GM12878 (cell line): Measurements from ENCODE around the gene SOST. TPM values are rescaled to one million over a fixed set of nuclear protein-coding genes. Genes with fewer than 3 reads are reported as not detected.

ENCODE experiments used
- ATAC-seq: fragments of 200-7000 bp; cut with Tn5 transposase; 3 replicates; pipeline ENCODE4 v1.9.1; 2020; ENCODE audit warnings: mild to moderate bottlenecking, moderate library complexity
- BruUV-seq: library from RNA; stranded (reverse); fragments of 400-500 nt; replicated peaks from 2 replicates; lab custom pipeline; 2021; lab: Mats Ljungman, UMichigan
- CTCF ChIA-PET: fragments of 300-600 bp; sonication (Branson Sonifier 250); formaldehyde crosslinking; extraction: SDS; loops from one replicate; lab custom pipeline; 2021; ENCODE audit warnings: inconsistent platforms; lab: Yijun Ruan, JAX
- POLR2A ChIA-PET: fragments of 350-600 bp; formaldehyde crosslinking; extraction: SDS; loops from one replicate; lab custom pipeline; 2021; ENCODE audit warnings: inconsistent platforms; lab: Charles Lee
- RAD21 ChIA-PET: fragments of 300-600 bp; sonication (Branson Sonifier 250); formaldehyde crosslinking; loops from one replicate; lab custom pipeline; 2023; ENCODE audit warnings: antibody characterized with exemption; ENCODE audit not compliant: unreplicated experiment; lab: Charles Lee
- SMC1A ChIA-PET: fragments of 300-600 bp; sonication (Branson Sonifier 250); formaldehyde crosslinking; loops from one replicate; lab custom pipeline; 2023; ENCODE audit not compliant: unreplicated experiment, uncharacterized antibody; lab: Charles Lee
- DNase-seq: peaks from one replicate; pipeline ENCODE4 v3.0.0-alpha.2; 2011; ENCODE audit warnings: low read depth, low spot score
- FAIRE-seq: peaks from 3 replicates; lab custom pipeline; 2011; peaks lifted over from hg19 to GRCh38; lab: Jason Lieb, UNC
- H2AFZ ChIP-seq: 2 replicates; pipeline ENCODE4 v1.6.0; 2011; ENCODE audit warnings: low read depth, low read length, control low read depth; ENCODE audit not compliant: control insufficient read depth
- H3K27ac ChIP-seq: 2 replicates; pipeline ENCODE4 v1.5.1; 2011; ENCODE audit warnings: control low read depth; ENCODE audit not compliant: control insufficient read depth, insufficient read depth
- H3K27me3 ChIP-seq, 2 experiments: replicated peaks in 1 of 2; 2 replicates each; pipeline versions ENCODE4 v1.6.0 to v1.6.1; 2011; ENCODE audit warnings: low read length in 1 of 2; ENCODE audit not compliant: control insufficient read depth in 2 of 2, insufficient read depth in 2 of 2
- H3K36me3 ChIP-seq, 2 experiments: 2 replicates each; pipeline ENCODE4 v1.5.1; 2011; ENCODE audit warnings: low read length in 1 of 2; ENCODE audit not compliant: control insufficient read depth in 2 of 2, insufficient read depth in 2 of 2
- H3K4me1 ChIP-seq: 2 replicates; pipeline ENCODE4 v1.6.1; 2011; ENCODE audit warnings: mild to moderate bottlenecking, low read length, moderate library complexity, mixed read lengths; ENCODE audit not compliant: control insufficient read depth, insufficient read depth
- H3K4me2 ChIP-seq: 2 replicates; pipeline ENCODE4 v1.6.0; 2011; ENCODE audit warnings: control low read depth; ENCODE audit not compliant: control insufficient read depth, insufficient read depth
- H3K4me3 ChIP-seq: fragments of 200-600 bp; sonication (generic); 2 replicates; pipeline ENCODE4 v1.5.1; 2016
- H3K79me2 ChIP-seq: 2 replicates; pipeline ENCODE4 v1.6.0; 2011; ENCODE audit warnings: low read length; ENCODE audit not compliant: control insufficient read depth, insufficient read depth
- H3K9ac ChIP-seq: 2 replicates; pipeline ENCODE4 v1.8.0; 2011; ENCODE audit warnings: low read length, control low read depth, mixed read lengths; ENCODE audit not compliant: control insufficient read depth, insufficient read depth
- H3K9me3 ChIP-seq: replicated peaks from 3 replicates; pipeline ENCODE4 v1.5.1; 2011; ENCODE audit warnings: mild to moderate bottlenecking, low read length; ENCODE audit not compliant: control insufficient read depth, insufficient read depth
- H4K20me1 ChIP-seq: 2 replicates; pipeline ENCODE4 v1.6.0; 2011; ENCODE audit not compliant: control insufficient read depth, insufficient read depth
- EP300 ChIP-seq, 2 experiments: fragments of 150-350 bp in 1 of 2; IDR thresholded peaks; 2 replicates each; pipeline ENCODE4 v1.6.1; 2011 to 2012; ENCODE audit warnings: low read depth in 2 of 2, low read length in 2 of 2, borderline replicate concordance in 1 of 2, improper control_type of control experiment in 1 of 2, inconsistent platforms in 1 of 2; ENCODE audit not compliant: control insufficient read depth in 1 of 2
- WRNIP1 ChIP-seq: IDR thresholded peaks from 2 replicates; pipeline ENCODE4 v1.6.1; 2011; ENCODE audit warnings: low read depth, low read length, improper control_type of control experiment, borderline replicate concordance
- WGBS: methylation state at CpG from one replicate; pipeline ENCODE4 v1.1.6; 2016; ENCODE audit warnings: low lambda C conversion rate; ENCODE audit not compliant: insufficient replicate concordance, insufficient coverage; ENCODE audit errors: missing lambda C conversion rate; 5-methylcytosine and 5-hydroxymethylcytosine counted together
- in situ Hi-C: fragments of 300-500 bp; cut with MboI; formaldehyde crosslinking; loops from 9 replicates; pipeline ENCODE4 v1.14.3; 2018; ENCODE audit warnings: mixed read lengths
- intact Hi-C: fragments of 100-400 bp; cut with micrococcal nuclease; formaldehyde crosslinking; loops from one replicate; pipeline ENCODE4 v1.14.2; 2022; ENCODE audit not compliant: unreplicated experiment
- polyA plus RNA-seq, 11 experiments: library from polyadenylated mRNA; depleted of rRNA in 4 of 11; unstranded in 6 of 11; stranded (reverse) in 5 of 11; fragments of >200 nt; fragmentation: Nextera tagmentation in 4 of 11; fragmentation: Illumina TruSeq in 1 of 11; extraction: Ambion mirVana in 4 of 11; extraction: Trizol in 1 of 11; gene quantifications; 1 replicate in 1 of 11; 2 replicates in 10 of 11; pipeline versions ENCODE4 v1.2.1 to v1.2.3, GENCODE V29; 2011 to 2016; ENCODE audit warnings: inconsistent platforms in 2 of 11, missing spikeins in 2 of 11, low read depth in 1 of 11
- total RNA-seq, 4 experiments: library from RNA; depleted of rRNA in 3 of 4; stranded (reverse); fragments of >200 nt in 3 of 4; fragmentation: Illumina TruSeq in 1 of 4; extraction: Trizol in 1 of 4; gene quantifications; 2 replicates each; pipeline versions ENCODE4 v1.2.1 to v1.2.3, GENCODE V29; 2013 to 2021
- TF ChIP-seq, protein P1 (sequence below): fragments of 450-650 bp; formaldehyde crosslinking; IDR thresholded peaks from 2 replicates; pipeline ENCODE4 v1.5.0; 2022; ENCODE audit warnings: mild to moderate bottlenecking, missing genetic modification characterization
- TF ChIP-seq, protein P2 (sequence below): fragments of 450-650 bp; IDR thresholded peaks from 2 replicates; pipeline ENCODE4 v1.6.1; 2017; ENCODE audit warnings: borderline replicate concordance
- TF ChIP-seq, protein P3 (sequence below): fragments of 450-650 bp; IDR thresholded peaks from 2 replicates; pipeline ENCODE4 v1.6.1; 2017; ENCODE audit warnings: mild to moderate bottlenecking, moderate library complexity

Gene SOST
- total and polyA plus RNA-seq, 10 of the 15 experiments (the other 5 are each of a cell fraction or from before 2014, with no cell fraction given), result not detected

DNA sequence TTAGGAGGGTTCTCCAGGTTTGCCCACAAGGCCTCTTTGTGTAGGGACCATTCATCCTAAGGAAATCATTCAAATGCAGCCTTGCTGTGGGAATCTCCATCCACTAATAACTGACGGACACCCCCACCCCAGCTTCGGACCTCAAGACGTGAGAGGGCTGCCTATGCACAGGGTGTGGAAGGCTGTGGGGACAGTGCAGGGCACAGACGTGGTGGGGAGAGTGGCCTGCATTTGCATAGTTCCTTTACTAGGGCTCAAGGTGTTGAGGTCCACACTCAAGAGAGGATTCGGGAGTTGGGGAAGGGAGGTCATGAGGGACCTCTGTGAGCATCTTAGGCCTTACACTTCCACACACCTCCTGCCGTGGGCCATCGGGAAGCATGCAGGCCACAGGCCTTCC, 10.4 kb upstream of the SOST start:
- FAIRE-seq (no peak), ATAC-seq (no peak), DNase-seq (no peak)
- Histone ChIP-seq H3K27ac (no peak overlapping the region), H4K20me1 (no peaks in the 10 kb centered on the region), H3K27me3 (no peaks in the 10 kb centered on the region; a peak in 1 of 4 replicates), H3K9ac (no peak overlapping the region), H3K4me2 (peak overlapping the region; percentile 54; the same call in 1 of the 2 replicates), H3K9me3 (no peaks in the 10 kb centered on the region), H3K4me3 (no peak overlapping the region), H2AFZ (no peak overlapping the region), H3K4me1 (peaks cover 7% of the 10 kb centered on the region), H3K36me3 (no peaks in the 10 kb centered on the region; a peak in 1 of 4 replicates), H3K79me2 (no peaks in the 10 kb centered on the region)
- ChIA-PET SMC1A (interaction anchor here (3.9 kb wide), 1 partner anchor 75 kb away, joined by 40 read pairs; no protein-coding TSS in a partner anchor), RAD21 (interaction anchor here (3.8 kb wide), 1 partner anchor 75 kb away, joined by 14 read pairs; no protein-coding TSS in a partner anchor), CTCF (interaction anchor here (14.6 kb wide), 1 partner anchor 71 kb away, joined by 515 read pairs; no protein-coding TSS in a partner anchor), POLR2A (no interaction called here)
- WGBS, result 86% methylated on average over 7 of the region's 7 CpGs
- intact Hi-C loops, result no loop called here
- TF ChIP-seq EP300 (IDR thresholded peaks at IDR 0.05; ENCODE audit: borderline replicate concordance in 1 of 2, control insufficient read depth in 1 of 2, low read depth in 2 of 2, low read length in 2 of 2) (no peak), WRNIP1 (no peak)
- TF ChIP-seq, protein P1, sequence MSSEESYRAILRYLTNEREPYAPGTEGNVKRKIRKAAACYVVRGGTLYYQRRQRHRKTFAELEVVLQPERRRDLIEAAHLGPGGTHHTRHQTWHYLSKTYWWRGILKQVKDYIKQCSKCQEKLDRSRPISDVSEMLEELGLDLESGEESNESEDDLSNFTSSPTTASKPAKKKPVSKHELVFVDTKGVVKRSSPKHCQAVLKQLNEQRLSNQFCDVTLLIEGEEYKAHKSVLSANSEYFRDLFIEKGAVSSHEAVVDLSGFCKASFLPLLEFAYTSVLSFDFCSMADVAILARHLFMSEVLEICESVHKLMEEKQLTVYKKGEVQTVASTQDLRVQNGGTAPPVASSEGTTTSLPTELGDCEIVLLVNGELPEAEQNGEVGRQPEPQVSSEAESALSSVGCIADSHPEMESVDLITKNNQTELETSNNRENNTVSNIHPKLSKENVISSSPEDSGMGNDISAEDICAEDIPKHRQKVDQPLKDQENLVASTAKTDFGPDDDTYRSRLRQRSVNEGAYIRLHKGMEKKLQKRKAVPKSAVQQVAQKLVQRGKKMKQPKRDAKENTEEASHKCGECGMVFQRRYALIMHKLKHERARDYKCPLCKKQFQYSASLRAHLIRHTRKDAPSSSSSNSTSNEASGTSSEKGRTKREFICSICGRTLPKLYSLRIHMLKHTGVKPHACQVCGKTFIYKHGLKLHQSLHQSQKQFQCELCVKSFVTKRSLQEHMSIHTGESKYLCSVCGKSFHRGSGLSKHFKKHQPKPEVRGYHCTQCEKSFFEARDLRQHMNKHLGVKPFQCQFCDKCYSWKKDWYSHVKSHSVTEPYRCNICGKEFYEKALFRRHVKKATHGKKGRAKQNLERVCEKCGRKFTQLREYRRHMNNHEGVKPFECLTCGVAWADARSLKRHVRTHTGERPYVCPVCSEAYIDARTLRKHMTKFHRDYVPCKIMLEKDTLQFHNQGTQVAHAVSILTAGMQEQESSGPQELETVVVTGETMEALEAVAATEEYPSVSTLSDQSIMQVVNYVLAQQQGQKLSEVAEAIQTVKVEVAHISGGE (CRISPR knock-in tag), result no peak
- TF ChIP-seq, protein P2, sequence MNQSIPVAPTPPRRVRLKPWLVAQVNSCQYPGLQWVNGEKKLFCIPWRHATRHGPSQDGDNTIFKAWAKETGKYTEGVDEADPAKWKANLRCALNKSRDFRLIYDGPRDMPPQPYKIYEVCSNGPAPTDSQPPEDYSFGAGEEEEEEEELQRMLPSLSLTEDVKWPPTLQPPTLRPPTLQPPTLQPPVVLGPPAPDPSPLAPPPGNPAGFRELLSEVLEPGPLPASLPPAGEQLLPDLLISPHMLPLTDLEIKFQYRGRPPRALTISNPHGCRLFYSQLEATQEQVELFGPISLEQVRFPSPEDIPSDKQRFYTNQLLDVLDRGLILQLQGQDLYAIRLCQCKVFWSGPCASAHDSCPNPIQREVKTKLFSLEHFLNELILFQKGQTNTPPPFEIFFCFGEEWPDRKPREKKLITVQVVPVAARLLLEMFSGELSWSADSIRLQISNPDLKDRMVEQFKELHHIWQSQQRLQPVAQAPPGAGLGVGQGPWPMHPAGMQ, result no peak
- TF ChIP-seq, protein P3, sequence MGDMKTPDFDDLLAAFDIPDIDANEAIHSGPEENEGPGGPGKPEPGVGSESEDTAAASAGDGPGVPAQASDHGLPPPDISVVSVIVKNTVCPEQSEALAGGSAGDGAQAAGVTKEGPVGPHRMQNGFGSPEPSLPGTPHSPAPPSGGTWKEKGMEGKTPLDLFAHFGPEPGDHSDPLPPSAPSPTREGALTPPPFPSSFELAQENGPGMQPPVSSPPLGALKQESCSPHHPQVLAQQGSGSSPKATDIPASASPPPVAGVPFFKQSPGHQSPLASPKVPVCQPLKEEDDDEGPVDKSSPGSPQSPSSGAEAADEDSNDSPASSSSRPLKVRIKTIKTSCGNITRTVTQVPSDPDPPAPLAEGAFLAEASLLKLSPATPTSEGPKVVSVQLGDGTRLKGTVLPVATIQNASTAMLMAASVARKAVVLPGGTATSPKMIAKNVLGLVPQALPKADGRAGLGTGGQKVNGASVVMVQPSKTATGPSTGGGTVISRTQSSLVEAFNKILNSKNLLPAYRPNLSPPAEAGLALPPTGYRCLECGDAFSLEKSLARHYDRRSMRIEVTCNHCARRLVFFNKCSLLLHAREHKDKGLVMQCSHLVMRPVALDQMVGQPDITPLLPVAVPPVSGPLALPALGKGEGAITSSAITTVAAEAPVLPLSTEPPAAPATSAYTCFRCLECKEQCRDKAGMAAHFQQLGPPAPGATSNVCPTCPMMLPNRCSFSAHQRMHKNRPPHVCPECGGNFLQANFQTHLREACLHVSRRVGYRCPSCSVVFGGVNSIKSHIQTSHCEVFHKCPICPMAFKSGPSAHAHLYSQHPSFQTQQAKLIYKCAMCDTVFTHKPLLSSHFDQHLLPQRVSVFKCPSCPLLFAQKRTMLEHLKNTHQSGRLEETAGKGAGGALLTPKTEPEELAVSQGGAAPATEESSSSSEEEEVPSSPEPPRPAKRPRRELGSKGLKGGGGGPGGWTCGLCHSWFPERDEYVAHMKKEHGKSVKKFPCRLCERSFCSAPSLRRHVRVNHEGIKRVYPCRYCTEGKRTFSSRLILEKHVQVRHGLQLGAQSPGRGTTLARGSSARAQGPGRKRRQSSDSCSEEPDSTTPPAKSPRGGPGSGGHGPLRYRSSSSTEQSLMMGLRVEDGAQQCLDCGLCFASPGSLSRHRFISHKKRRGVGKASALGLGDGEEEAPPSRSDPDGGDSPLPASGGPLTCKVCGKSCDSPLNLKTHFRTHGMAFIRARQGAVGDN, result no peak
- BruUV-seq, result no TSS peak
- in situ Hi-C loops, result no loop called here
